ENCODE measurements around the gene SMAD7. TPM values are rescaled to one million over a fixed set of nuclear protein-coding genes. Genes with fewer than 3 reads are reported as not detected.

SMAD7 gene
- total RNA-seq, 1 experiment from 2014 or later = 12.3 TPM

GRCh38 chr18:48896875-48897511 is 53.8 kb downstream of the SMAD7 start:
- intact Hi-C loops (cut with micrococcal nuclease) = no loop called here
- no peaks in the 10 kb centered on the region for H3K27me3 Mint-ChIP-seq (ENCODE audit: insufficient read depth, unreplicated experiment)
- no peaks in the 10 kb centered on the region for H3K36me3 Mint-ChIP-seq (ENCODE audit: insufficient read depth, unreplicated experiment)
- TF ChIP-seq CTCF (IDR thresholded peaks at IDR 0.05; ENCODE audit: unreplicated experiment) = no peak
- H3K4me1 Mint-ChIP-seq (ENCODE audit: insufficient read depth, unreplicated experiment) = peaks cover 15% of the 10 kb centered on the region
- CTCF ChIA-PET = interaction anchor here (0.9 to 1.0 kb wide), 2 partner anchors 20 to 534 kb away, joined by 3 to 4 read pairs; no protein-coding TSS in a partner anchor
- POLR2A ChIA-PET = no interaction called here
- DNase-seq (ENCODE audit: unreplicated experiment) = peak; percentile 80
- no peak overlapping the region for H3K4me3 Mint-ChIP-seq (ENCODE audit: unreplicated experiment)
- BruUV-seq (replicated peaks) = no TSS peak
- H3K27ac Mint-ChIP-seq (ENCODE audit: low read depth, unreplicated experiment) = peak overlapping the region; percentile 68
- H3K9me3 Mint-ChIP-seq (ENCODE audit: unreplicated experiment) = no peaks in the 10 kb centered on the region

DNA sequence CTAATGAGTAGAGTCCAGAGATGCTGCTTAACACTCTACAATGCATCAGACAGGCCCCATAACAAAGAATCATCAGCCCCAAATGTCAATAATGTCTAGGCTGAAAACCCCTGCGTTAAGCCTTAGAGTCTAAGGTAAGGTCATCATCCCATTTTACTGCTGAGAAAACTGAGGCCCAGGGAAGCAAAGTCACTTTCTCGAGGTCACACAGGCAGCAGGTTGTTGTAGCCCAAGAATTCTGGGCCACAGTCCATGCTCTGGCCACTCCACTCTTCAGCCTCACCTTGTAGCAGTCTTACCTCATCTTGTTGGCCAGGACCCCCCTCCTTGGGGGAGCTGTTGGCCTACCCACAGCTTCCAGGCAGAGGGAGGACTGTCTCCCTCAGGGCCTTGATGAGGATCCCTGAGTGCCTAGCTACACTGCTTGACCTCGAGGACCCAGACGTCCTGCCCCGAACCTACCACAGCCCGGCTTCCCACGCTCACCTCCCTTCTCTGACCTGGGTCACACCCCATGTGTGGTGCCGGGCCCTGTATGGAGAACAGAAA is 54.4 kb downstream of the SMAD7 start:
- Mint-ChIP-seq H3K36me3 (ENCODE audit: insufficient read depth, unreplicated experiment) (no peaks in the 10 kb centered on the region), H3K27ac (ENCODE audit: low read depth, unreplicated experiment) (peak overlapping the region; percentile 68)
- intact Hi-C loops (cut with micrococcal nuclease) = no loop called here

DNA sequence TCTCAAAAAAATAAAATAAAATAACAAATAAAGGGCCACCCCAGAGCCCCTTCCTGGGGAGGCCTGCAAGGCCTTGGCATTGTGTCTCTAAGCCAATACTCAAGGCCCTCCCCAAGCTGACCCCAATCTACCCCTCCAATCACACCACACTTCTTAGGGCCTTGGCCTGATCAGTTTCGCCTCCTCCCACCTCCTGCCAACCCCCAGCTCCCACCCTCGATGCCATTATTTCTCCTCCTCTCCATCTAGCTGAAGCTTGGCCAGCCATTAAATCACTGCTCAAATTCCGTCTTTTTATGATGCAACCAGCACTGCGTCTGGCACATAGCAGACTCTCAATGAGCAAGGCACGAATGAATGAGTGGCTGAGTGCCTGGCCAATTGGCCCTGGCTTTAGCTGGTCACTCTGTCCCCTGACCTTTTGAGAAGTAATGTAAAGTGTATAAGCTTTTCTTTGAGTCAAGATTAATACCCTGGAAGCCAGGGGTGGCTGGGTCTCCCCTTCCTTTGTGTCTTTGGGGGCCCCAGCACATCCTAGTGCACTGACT is 55.9 kb downstream of the SMAD7 start:
- H3K27me3 Mint-ChIP-seq (ENCODE audit: insufficient read depth, unreplicated experiment) = no peaks in the 10 kb centered on the region
- DNase-seq (ENCODE audit: unreplicated experiment) = no peak
- ChIA-PET POLR2A (no interaction called here), CTCF (interaction anchor here (0.6 kb wide), 2 partner anchors 356 to 857 kb away, joined by 3 to 4 read pairs; no protein-coding TSS in a partner anchor)
- peaks cover 7% of the 10 kb centered on the region for H3K4me1 Mint-ChIP-seq (ENCODE audit: insufficient read depth, unreplicated experiment)
- TF ChIP-seq CTCF (IDR thresholded peaks at IDR 0.05; ENCODE audit: unreplicated experiment) = no peak
- no peaks in the 10 kb centered on the region for H3K36me3 Mint-ChIP-seq (ENCODE audit: insufficient read depth, unreplicated experiment)
- no peaks in the 10 kb centered on the region for H3K9me3 Mint-ChIP-seq (ENCODE audit: unreplicated experiment)
- no peak overlapping the region for H3K4me3 Mint-ChIP-seq (ENCODE audit: unreplicated experiment)
- intact Hi-C loops (cut with micrococcal nuclease) = no loop called here
- BruUV-seq (replicated peaks) = no TSS peak
- H3K27ac Mint-ChIP-seq (ENCODE audit: low read depth, unreplicated experiment) = no peak overlapping the region

More for the DNA sequence above, 54.4 kb downstream of the SMAD7 start:
- DNase-seq (ENCODE audit: unreplicated experiment) = no peak
- peaks cover 11% of the 10 kb centered on the region for H3K4me1 Mint-ChIP-seq (ENCODE audit: insufficient read depth, unreplicated experiment)
- no TSS peak for BruUV-seq (replicated peaks)
- no peak overlapping the region for H3K4me3 Mint-ChIP-seq (ENCODE audit: unreplicated experiment)
- no peaks in the 10 kb centered on the region for H3K27me3 Mint-ChIP-seq (ENCODE audit: insufficient read depth, unreplicated experiment)
- CTCF ChIA-PET = no interaction called here
- POLR2A ChIA-PET = no interaction called here
- no peaks in the 10 kb centered on the region for H3K9me3 Mint-ChIP-seq (ENCODE audit: unreplicated experiment)
- TF ChIP-seq CTCF (IDR thresholded peaks at IDR 0.05; ENCODE audit: unreplicated experiment) = no peak

GRCh38 chr18:48893608-48894600 is 56.9 kb downstream of the SMAD7 start:
- no peak for DNase-seq (ENCODE audit: unreplicated experiment)
- TF ChIP-seq CTCF (IDR thresholded peaks at IDR 0.05; ENCODE audit: unreplicated experiment) = no peak
- CTCF ChIA-PET = no interaction called here
- no peak overlapping the region for H3K4me3 Mint-ChIP-seq (ENCODE audit: unreplicated experiment)
- no peak overlapping the region for H3K27ac Mint-ChIP-seq (ENCODE audit: low read depth, unreplicated experiment)
- H3K9me3 Mint-ChIP-seq (ENCODE audit: unreplicated experiment) = no peaks in the 10 kb centered on the region
- POLR2A ChIA-PET = no interaction called here
- H3K4me1 Mint-ChIP-seq (ENCODE audit: insufficient read depth, unreplicated experiment) = peaks cover 7% of the 10 kb centered on the region
- H3K36me3 Mint-ChIP-seq (ENCODE audit: insufficient read depth, unreplicated experiment) = no peaks in the 10 kb centered on the region
- intact Hi-C loops (cut with micrococcal nuclease) = no loop called here
- no peaks in the 10 kb centered on the region for H3K27me3 Mint-ChIP-seq (ENCODE audit: insufficient read depth, unreplicated experiment)
- BruUV-seq (replicated peaks) = no TSS peak
